Uterus (tissue), 4 donors: ENCODE results near the gene KLC1. TPM values are rescaled to one million over a fixed set of nuclear protein-coding genes. Genes with fewer than 3 reads are reported as not detected.

Source experiments
- DNase-seq, 2 donors: peaks; one replicate each; pipeline ENCODE4 v3.0.0-alpha.2; 2019 to 2020
- H3K27ac ChIP-seq, 2 donors: fragments of 200-600 bp; sonication (generic); 1 replicate in 1 of 2; 2 replicates in 1 of 2; pipeline ENCODE4 v1.5.1; 2016 to 2018
- H3K27me3 ChIP-seq, 2 donors: fragments of 200-600 bp; sonication (generic); one replicate each; pipeline ENCODE4 v1.5.1; 2018 to 2019; ENCODE audit warnings: control low read depth in 1 of 2
- H3K36me3 ChIP-seq, 2 donors: fragments of 200-600 bp; sonication (generic); one replicate each; pipeline ENCODE4 v1.5.1; 2019; ENCODE audit warnings: control low read depth in 1 of 2
- H3K4me1 ChIP-seq, 2 donors: fragments of 200-600 bp; sonication (generic); one replicate each; pipeline ENCODE4 v1.5.1; 2018 to 2019; ENCODE audit warnings: control low read depth in 1 of 2
- H3K4me3 ChIP-seq, 2 donors: fragments of 200-600 bp; sonication (generic); 1 replicate in 1 of 2; 2 replicates in 1 of 2; pipeline ENCODE4 v1.5.1; 2018 to 2019; ENCODE audit warnings: mild to moderate bottlenecking in 1 of 2
- H3K9me3 ChIP-seq, 2 donors: fragments of 200-600 bp; sonication (generic); one replicate each; pipeline ENCODE4 v1.5.1; 2019; ENCODE audit warnings: control low read depth in 1 of 2
- POLR2A ChIP-seq, 2 donors: fragments of 450-650 bp; IDR thresholded peaks; one replicate each; pipeline ENCODE4 v1.6.1; 2016; ENCODE audit warnings: antibody characterized with exemption in 2 of 2, mild to moderate bottlenecking in 1 of 2, moderate library complexity in 1 of 2
- intact Hi-C: fragments of 100-400 bp; cut with DNase I; formaldehyde crosslinking; loops from one replicate; pipeline ENCODE4 v1.15.1; 2023; ENCODE audit warnings: low total_unique reads
- total RNA-seq, 4 donors: library from RNA; depleted of rRNA in 3 of 4; stranded (reverse); fragments of >200 nt in 3 of 4; gene quantifications; one replicate each; pipeline versions ENCODE4 v1.1.0 to v1.2.4, GENCODE V29; 2014 to 2023
- TF ChIP-seq, protein P1 (sequence below), 4 experiments: fragments of 200-600 bp in 2 of 4; fragments of 450-650 bp in 2 of 4; sonication (generic) in 2 of 4; IDR thresholded peaks; one replicate each; pipeline ENCODE4 v1.5.1; 2016 to 2019; ENCODE audit warnings: antibody characterized with exemption in 4 of 4, mild to moderate bottlenecking in 2 of 4, moderate library complexity in 1 of 4
- donor health status: DM: yes; HTN: yes; CAD: no.

Gene KLC1
- total RNA-seq, 4 donors from 2014 or later = 130 to 459 (median 285) TPM

DNA sequence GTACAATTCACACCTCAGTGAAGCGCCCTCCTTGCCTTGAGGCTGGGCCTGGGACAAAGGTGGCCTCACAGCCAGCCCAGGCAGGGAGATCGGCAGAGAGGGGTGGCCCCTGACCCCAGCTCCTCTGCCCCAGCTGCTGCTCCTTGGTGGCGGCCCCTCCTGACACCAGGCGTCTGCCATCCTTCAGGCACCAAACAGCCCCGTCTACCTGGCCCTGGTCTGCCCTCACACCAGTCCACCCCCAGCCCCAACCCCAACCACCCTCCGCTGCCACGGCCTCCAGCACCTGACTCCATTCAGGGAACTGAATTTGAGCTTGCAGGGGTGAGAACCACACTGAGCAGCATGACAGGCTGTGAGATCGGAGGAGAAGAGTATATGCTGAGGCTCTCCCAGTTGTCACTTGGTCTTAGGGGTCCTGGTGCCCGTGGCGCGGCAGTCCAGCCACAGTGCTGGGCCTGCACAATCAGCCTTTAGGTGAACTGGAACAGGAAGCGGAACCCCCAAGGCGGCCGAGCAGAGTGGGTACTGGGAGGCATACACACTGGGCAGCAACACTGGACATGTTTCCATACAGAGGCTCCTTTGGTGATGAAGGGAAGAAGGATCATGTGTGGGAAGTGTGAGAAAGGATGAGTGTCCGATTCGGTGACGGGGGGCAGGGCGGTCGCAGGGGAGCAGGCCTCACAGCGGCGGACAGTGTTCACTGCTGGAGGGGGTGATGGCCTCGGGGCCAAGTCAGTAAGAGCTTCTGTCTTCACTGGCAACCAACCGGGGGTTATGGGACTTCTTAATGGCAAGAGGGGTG is 105.3 kb downstream of the KLC1 start:
- no peak for DNase-seq
- Histone ChIP-seq H3K36me3 (no peaks in the 10 kb centered on the region), H3K9me3 (no peaks in the 10 kb centered on the region), H3K4me3 (no peak overlapping the region), H3K27me3 (no peaks in the 10 kb centered on the region), H3K27ac (peak overlapping the region in 1 of 2 donors; percentile 87), H3K4me1 (peaks cover 4 to 7% of the 10 kb centered on the region in 2 donors)
- TF ChIP-seq, protein P1, sequence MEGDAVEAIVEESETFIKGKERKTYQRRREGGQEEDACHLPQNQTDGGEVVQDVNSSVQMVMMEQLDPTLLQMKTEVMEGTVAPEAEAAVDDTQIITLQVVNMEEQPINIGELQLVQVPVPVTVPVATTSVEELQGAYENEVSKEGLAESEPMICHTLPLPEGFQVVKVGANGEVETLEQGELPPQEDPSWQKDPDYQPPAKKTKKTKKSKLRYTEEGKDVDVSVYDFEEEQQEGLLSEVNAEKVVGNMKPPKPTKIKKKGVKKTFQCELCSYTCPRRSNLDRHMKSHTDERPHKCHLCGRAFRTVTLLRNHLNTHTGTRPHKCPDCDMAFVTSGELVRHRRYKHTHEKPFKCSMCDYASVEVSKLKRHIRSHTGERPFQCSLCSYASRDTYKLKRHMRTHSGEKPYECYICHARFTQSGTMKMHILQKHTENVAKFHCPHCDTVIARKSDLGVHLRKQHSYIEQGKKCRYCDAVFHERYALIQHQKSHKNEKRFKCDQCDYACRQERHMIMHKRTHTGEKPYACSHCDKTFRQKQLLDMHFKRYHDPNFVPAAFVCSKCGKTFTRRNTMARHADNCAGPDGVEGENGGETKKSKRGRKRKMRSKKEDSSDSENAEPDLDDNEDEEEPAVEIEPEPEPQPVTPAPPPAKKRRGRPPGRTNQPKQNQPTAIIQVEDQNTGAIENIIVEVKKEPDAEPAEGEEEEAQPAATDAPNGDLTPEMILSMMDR (IDR thresholded peaks at IDR 0.05) = no peak
- no peak for TF ChIP-seq POLR2A (IDR thresholded peaks at IDR 0.05)
- intact Hi-C loops = no loop called here

DNA sequence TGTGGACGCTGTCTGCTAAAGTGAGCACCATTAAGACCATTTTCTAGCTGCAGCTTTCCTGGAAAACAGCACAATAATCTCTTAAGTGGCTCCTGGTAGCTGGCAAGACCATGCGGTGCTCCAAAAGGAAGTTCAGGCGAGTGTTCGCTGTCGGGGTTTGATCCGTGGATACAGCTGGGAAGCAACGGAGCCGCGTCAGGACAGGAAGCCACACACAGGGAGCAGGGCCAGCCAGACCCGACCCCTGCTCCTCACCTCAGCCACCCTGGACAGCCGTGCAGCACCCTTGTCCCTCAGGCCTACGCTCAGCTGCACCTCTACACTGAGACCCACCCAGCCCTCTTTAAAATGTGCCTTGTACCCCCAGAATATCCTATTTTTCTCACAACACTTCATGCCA is 106.0 kb downstream of the KLC1 start:
- no peak for TF ChIP-seq POLR2A (IDR thresholded peaks at IDR 0.05)
- TF ChIP-seq, protein P1 (IDR thresholded peaks at IDR 0.05) = no peak
- Histone ChIP-seq H3K27ac (peak overlapping the region; percentile 74 to 87), H3K4me3 (no peak overlapping the region), H3K27me3 (no peaks in the 10 kb centered on the region), H3K4me1 (peaks cover 4 to 7% of the 10 kb centered on the region in 2 donors), H3K36me3 (no peaks in the 10 kb centered on the region), H3K9me3 (no peaks in the 10 kb centered on the region)
- intact Hi-C loops = no loop called here
- DNase-seq = peak in 1 of 2 donors; percentile 15

DNA sequence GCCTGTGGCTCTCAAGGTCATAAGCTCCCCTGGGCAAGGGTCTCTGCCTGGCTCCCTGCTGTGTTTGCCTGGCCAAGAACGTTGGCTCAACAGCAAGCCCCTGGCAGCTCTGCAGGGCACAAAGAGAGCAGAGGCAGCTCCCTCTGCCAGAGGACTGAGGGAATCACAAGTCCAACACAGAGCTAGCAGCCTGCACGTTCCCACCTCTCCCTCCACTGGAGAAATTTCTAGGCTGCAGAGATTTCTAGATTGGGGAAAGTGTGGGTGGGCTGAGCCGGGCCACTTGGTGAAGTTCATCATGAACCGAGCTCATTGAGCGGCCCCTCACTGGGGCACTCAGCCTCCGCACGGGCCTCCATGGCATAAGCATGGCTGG is 106.4 kb downstream of the KLC1 start:
- Histone ChIP-seq H3K9me3 (no peaks in the 10 kb centered on the region), H3K36me3 (no peaks in the 10 kb centered on the region), H3K4me1 (peaks cover 4 to 7% of the 10 kb centered on the region in 2 donors), H3K27me3 (no peaks in the 10 kb centered on the region), H3K4me3 (no peak overlapping the region), H3K27ac (peak overlapping the region; percentile 74 to 87)
- peak in 1 of 2 donors; percentile 15 for DNase-seq
- TF ChIP-seq, protein P1 (IDR thresholded peaks at IDR 0.05) = no peak
- no peak for TF ChIP-seq POLR2A (IDR thresholded peaks at IDR 0.05)
- intact Hi-C loops = no loop called here

DNA sequence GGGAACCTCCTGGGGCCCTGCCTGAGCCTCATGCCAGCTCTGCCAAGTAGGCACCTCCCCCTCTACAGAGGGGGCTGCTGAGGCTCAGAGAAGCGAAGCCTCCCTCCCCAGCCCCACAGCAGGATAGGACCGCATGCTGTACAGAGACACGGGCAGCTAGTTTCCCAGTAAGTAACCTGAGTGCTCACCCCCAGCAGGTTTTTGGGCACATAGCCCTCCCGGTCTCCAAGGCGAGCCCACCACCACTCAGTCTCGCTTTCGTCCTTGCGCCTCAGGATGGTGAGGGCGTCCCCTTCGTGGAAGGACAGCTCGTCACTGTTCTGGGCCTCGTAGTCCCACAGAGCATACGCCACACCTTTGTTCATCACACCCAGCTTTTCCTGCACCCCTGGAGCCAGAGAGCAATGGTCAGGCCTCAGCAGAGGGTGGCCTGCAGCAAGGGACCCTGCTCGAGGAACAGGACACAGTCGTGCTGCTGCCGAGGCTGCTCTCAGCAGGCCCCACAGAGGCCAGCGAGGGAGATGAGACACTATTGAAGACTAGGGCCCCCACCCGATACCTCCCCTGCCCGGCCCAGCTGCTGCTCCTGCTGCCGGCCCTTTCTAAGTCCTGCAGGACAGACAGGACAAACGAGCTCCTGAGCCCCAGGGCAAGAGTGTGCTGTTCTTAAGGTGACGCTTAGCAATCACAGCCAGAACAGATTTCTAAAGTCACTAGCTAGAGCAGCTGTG is 107.0 kb downstream of the KLC1 start:
- no peaks in the 10 kb centered on the region for H3K27me3 ChIP-seq
- H3K4me3 ChIP-seq = no peak overlapping the region
- intact Hi-C loops = no loop called here
- DNase-seq = peak in 1 of 2 donors; percentile 14
- TF ChIP-seq POLR2A (IDR thresholded peaks at IDR 0.05) = no peak
- TF ChIP-seq, protein P1 (IDR thresholded peaks at IDR 0.05) = no peak
- H3K36me3 ChIP-seq = no peaks in the 10 kb centered on the region
- H3K4me1 ChIP-seq = peaks cover 4 to 7% of the 10 kb centered on the region in 2 donors
- peak overlapping the region; percentile 74 to 87 for H3K27ac ChIP-seq
- no peaks in the 10 kb centered on the region for H3K9me3 ChIP-seq
